Common myeloid progenitor, CD34-positive (primary cell): ENCODE measurements around the gene MYZAP.
A peak's percentile ranks its signal among the peaks of the same experiment; 100 is the strongest.

Experiments
- CTCF ChIA-PET: fragments of 350-600 bp; sonication (Branson Sonifier 250); formaldehyde crosslinking; loops from one replicate; lab custom pipeline; 2021; ENCODE audit warnings: antibody characterized with exemption; lab: Charles Lee
- POLR2A ChIA-PET: fragments of 350-600 bp; sonication (Branson Sonifier 250); formaldehyde crosslinking; loops from one replicate; lab custom pipeline; 2021; ENCODE audit warnings: antibody characterized with exemption; lab: Charles Lee
- DNase-seq, 3 donors: peaks; one replicate each; pipeline versions ENCODE4 v3.0.0 to v3.0.0-alpha.2; 2013
- H3K27ac ChIP-seq, 2 experiments: 1 replicate in 1 of 2; 2 replicates in 1 of 2; pipeline ENCODE4 v1.7.0; 2013; ENCODE audit warnings: inconsistent platforms in 2 of 2, low read length in 2 of 2, mild to moderate bottlenecking in 2 of 2, low read depth in 1 of 2, moderate library complexity in 1 of 2; ENCODE audit not compliant: severe bottlenecking in 2 of 2, insufficient read depth in 1 of 2, poor library complexity in 1 of 2
- H3K27me3 ChIP-seq, 5 experiments: replicated peaks in 2 of 5; 1 replicate in 3 of 5; 2 replicates in 2 of 5; pipeline versions ENCODE4 v1.6.1 to v1.7.0; 2013; ENCODE audit warnings: low read length in 4 of 5, mild to moderate bottlenecking in 2 of 5, moderate library complexity in 2 of 5, inconsistent platforms in 1 of 5; ENCODE audit not compliant: insufficient read depth in 5 of 5, control insufficient read depth in 4 of 5
- H3K36me3 ChIP-seq, 4 experiments: 1 replicate in 2 of 4; 2 replicates in 2 of 4; pipeline versions ENCODE4 v1.6.1 to v1.7.0; 2013; ENCODE audit warnings: low read length in 3 of 4, control low read depth in 1 of 4, mild to moderate bottlenecking in 1 of 4; ENCODE audit not compliant: control insufficient read depth in 4 of 4, insufficient read depth in 4 of 4
- H3K4me1 ChIP-seq, 4 experiments: 1 replicate in 3 of 4; 2 replicates in 1 of 4; pipeline versions ENCODE4 v1.6.1 to v1.7.1; 2013; ENCODE audit warnings: low read length in 3 of 4, mild to moderate bottlenecking in 3 of 4, control low read depth in 1 of 4, inconsistent platforms in 1 of 4, moderate library complexity in 1 of 4; ENCODE audit not compliant: control insufficient read depth in 4 of 4, insufficient read depth in 4 of 4; ENCODE audit errors: control extremely low read depth in 1 of 4
- H3K4me3 ChIP-seq, 7 experiments: 1 replicate in 4 of 7; 2 replicates in 3 of 7; pipeline versions ENCODE4 v1.5.1 to v1.7.0; 2013; ENCODE audit warnings: mild to moderate bottlenecking in 7 of 7, low read length in 6 of 7, moderate library complexity in 6 of 7, inconsistent platforms in 2 of 7, low read depth in 2 of 7, control low read depth in 1 of 7; ENCODE audit not compliant: insufficient read depth in 4 of 7, control insufficient read depth in 1 of 7; ENCODE audit errors: extremely low read depth in 1 of 7
- H3K9me3 ChIP-seq, 5 experiments: 1 replicate in 4 of 5; 2 replicates in 1 of 5; pipeline versions ENCODE4 v1.6.1 to v1.7.1; 2013; ENCODE audit warnings: low read length in 4 of 5, mild to moderate bottlenecking in 2 of 5, inconsistent platforms in 1 of 5, low read depth in 1 of 5, moderate library complexity in 1 of 5; ENCODE audit not compliant: control insufficient read depth in 4 of 5, insufficient read depth in 2 of 5; ENCODE audit errors: control extremely low read depth in 1 of 5
- WGBS: methylation state at CpG from one replicate; pipeline ENCODE4 v1.1.5; 2013; ENCODE audit not compliant: insufficient coverage; 5-methylcytosine and 5-hydroxymethylcytosine counted together

Gene MYZAP

DNA sequence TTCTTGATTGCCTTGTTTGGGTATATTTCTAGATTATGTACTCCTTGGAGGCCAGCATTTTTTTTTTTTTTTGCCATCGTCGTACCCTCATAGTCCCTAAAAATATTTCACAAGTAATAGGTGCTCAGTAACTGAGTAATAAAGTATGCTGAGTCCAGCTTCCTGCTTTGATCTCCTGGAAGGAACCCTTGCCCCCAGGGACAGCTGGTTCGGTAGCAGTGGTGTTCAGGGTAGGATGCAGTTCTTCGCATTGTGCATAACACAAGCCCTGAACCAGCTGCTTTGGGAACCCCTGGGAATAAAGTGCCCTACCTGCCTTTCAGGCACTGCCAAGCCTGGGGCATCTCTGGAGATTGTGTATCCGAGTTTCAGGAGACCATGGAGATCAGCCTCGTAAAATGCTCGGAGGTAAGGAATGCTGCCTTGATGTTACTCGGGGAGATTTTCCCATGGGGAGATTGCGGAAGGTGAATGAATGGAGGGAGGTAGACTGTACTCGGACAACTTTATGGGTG is 7.6 kb downstream of the MYZAP start:
- ChIA-PET CTCF (no interaction called here), POLR2A (no interaction called here)
- H3K9me3 ChIP-seq, result no peaks in the 10 kb centered on the region
- 90% methylated on average over 8 of the region's 10 CpGs for WGBS
- no peaks in the 10 kb centered on the region for H3K36me3 ChIP-seq
- H3K27me3 ChIP-seq, result peaks cover 0 to 2% (median 0%) of the 10 kb centered on the region in 5 experiments
- no peak for DNase-seq
- no peak overlapping the region for H3K4me3 ChIP-seq
- H3K4me1 ChIP-seq, result peaks cover 0 to 15% (median 5%) of the 10 kb centered on the region in 4 experiments
- no peak overlapping the region for H3K27ac ChIP-seq

DNA sequence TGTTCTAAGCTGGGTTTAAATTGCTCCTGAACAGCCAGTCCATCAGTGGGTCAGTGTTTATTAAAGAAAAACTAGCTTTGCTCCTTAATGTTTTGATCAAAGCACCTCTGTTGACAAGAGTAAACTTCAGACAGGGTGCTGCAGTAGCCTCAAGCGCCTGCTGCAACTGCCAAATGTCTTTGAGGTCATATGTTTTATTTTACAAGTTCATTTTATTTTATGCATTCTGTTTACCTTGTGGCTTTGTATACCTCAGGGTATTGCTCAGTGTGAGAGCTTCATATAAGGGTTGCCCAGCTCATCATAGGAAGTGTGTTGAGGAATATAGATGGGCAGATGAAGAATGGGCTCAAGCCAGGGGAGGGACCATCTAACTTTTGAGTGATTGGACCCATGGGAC is 8.5 kb downstream of the MYZAP start:
- no peak for DNase-seq
- ChIA-PET CTCF (interaction anchor here (0.8 kb wide), 1 partner anchor 41 kb away, joined by 3 read pairs; no protein-coding TSS in a partner anchor), POLR2A (no interaction called here)
- no CpG with 5 or more reads among the region's 1 CpG for WGBS
- Histone ChIP-seq H3K4me3 (no peak overlapping the region), H3K4me1 (peaks cover 0 to 7% (median under 1%) of the 10 kb centered on the region in 4 experiments), H3K27ac (no peak overlapping the region), H3K36me3 (no peaks in the 10 kb centered on the region), H3K9me3 (no peaks in the 10 kb centered on the region), H3K27me3 (peaks cover 0 to 2% (median 0%) of the 10 kb centered on the region in 5 experiments)

DNA sequence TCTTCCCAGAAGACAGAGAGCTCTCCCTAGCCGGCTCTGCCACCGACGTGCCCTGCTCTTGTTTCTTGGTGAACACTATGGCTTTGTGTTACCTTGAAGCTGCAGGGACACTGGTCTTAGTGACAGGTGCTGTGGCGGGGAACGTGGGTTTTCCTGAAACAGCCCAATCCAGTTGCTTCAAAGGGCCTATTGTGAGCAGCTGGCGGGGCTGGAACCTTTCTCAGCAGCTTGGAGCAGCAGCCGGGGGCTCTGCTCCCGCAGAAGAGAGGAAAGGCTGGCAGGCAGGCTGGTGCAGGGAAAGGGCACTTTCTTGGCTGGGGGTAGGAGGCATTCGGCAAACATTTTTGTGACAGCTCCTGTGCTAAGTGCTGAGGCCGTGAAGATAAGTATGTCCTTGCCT is 12.8 kb downstream of the MYZAP start:
- ChIA-PET CTCF (interaction anchor here (1.6 kb wide), 1 partner anchor 18 kb away, joined by 4 read pairs; no protein-coding TSS in a partner anchor), POLR2A (no interaction called here)
- no peaks in the 10 kb centered on the region for H3K9me3 ChIP-seq
- no peaks in the 10 kb centered on the region for H3K4me1 ChIP-seq
- WGBS, result 96% methylated on average over 9 of the region's 10 CpGs
- H3K36me3 ChIP-seq, result no peaks in the 10 kb centered on the region
- no peak overlapping the region for H3K4me3 ChIP-seq
- H3K27me3 ChIP-seq, result no peaks in the 10 kb centered on the region
- H3K27ac ChIP-seq, result no peak overlapping the region
- no peak for DNase-seq

- no CpG with 5 or more reads among the region's 1 CpG for WGBS
- POLR2A ChIA-PET, result no interaction called here
Measured at GRCh38 chr15:57605491-57605890, 13.8 kb downstream of the MYZAP start.

DNA sequence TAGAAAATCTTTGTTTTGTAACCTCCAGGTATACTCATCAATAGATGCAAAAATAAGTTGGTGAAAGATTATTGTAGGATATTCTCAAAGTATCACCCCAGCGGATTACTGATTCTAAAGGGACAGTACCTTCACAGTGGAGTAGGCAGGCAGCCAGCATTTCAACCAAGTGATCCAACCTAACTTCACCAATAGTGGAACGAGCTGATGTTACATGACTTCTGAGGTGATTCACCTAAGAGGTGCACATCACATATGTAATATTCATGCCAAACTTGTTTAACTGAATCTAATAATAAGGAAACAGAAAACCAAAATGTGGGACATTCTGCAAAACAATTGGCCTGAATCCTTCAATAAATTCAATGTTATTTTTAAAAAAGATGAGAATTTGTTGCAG is 14.3 kb downstream of the MYZAP start:
- H3K36me3 ChIP-seq, result no peaks in the 10 kb centered on the region
- no peak overlapping the region for H3K4me3 ChIP-seq
- H3K27ac ChIP-seq, result no peak overlapping the region
- ChIA-PET POLR2A (no interaction called here), CTCF (interaction anchor here (0.7 to 1.3 kb wide), 4 partner anchors 11 to 44 kb away, joined by 3 to 4 read pairs (median 3); no protein-coding TSS in a partner anchor)
- H3K9me3 ChIP-seq, result no peaks in the 10 kb centered on the region
- DNase-seq, result no peak
- 83% methylated on average over 1 of the region's 2 CpGs for WGBS
- no peaks in the 10 kb centered on the region for H3K4me1 ChIP-seq
- H3K27me3 ChIP-seq, result no peaks in the 10 kb centered on the region

More at GRCh38 chr15:57605491-57605890, 13.8 kb downstream of the MYZAP start:
- Histone ChIP-seq H3K36me3 (no peaks in the 10 kb centered on the region), H3K4me3 (no peak overlapping the region), H3K27me3 (no peaks in the 10 kb centered on the region), H3K9me3 (no peaks in the 10 kb centered on the region), H3K4me1 (no peaks in the 10 kb centered on the region), H3K27ac (no peak overlapping the region)
- no peak for DNase-seq
- CTCF ChIA-PET, result interaction anchor here (0.7 to 1.3 kb wide), 3 partner anchors 10 to 44 kb away, joined by 3 read pairs; no protein-coding TSS in a partner anchor

- Histone ChIP-seq H3K4me3 (no peak overlapping the region), H3K9me3 (no peaks in the 10 kb centered on the region), H3K27me3 (no peaks in the 10 kb centered on the region), H3K27ac (no peak overlapping the region), H3K4me1 (no peaks in the 10 kb centered on the region), H3K36me3 (no peaks in the 10 kb centered on the region)
- POLR2A ChIA-PET, result no interaction called here
- CTCF ChIA-PET, result interaction anchor here (1.1 kb wide), 1 partner anchor 37 kb away, joined by 4 read pairs; no protein-coding TSS in a partner anchor
- no CpG with 5 or more reads among the region's 1 CpG for WGBS
- DNase-seq, result no peak
Measured at GRCh38 chr15:57606816-57607215, 15.1 kb downstream of the MYZAP start.

DNA sequence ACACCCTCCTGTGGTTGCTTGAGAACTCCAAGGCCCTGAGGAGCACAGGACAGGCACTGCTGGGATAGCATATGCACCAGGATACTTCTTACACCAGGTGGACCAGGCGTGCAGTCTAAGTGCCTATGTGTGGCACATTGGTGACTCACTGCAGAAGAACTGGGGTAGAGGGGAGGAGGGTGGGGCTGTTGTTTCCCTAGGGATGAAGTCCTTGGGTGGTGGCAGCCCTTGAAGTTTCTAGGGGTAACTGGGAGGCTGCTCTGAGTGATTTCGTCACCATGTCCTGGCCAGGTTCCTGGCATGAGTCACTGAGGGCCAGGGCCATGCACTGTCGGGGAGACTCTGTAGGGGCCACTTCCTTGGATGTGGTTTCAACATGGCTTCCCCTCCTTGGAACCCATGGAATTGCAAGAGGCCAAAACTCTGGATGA is 15.9 kb downstream of the MYZAP start:
- Histone ChIP-seq H3K4me3 (no peak overlapping the region), H3K27ac (no peak overlapping the region), H3K4me1 (no peaks in the 10 kb centered on the region), H3K9me3 (no peaks in the 10 kb centered on the region), H3K27me3 (no peaks in the 10 kb centered on the region), H3K36me3 (no peaks in the 10 kb centered on the region)
- DNase-seq, result peak in 1 of 3 donors; percentile 15
- WGBS, result 100% methylated on average over 3 of the region's 3 CpGs
- CTCF ChIA-PET, result interaction anchor here (0.8 to 1.9 kb wide), 3 partner anchors 10 to 32 kb away, joined by 3 to 8 read pairs (median 3); partner anchors contain the start of gene MYZAP
- POLR2A ChIA-PET, result no interaction called here
